Measurements from ENCODE around the gene C10orf88. TPM values are rescaled to one million over a fixed set of nuclear protein-coding genes. Genes with fewer than 3 reads are reported as not detected.

Gene C10orf88
- 10.9 and 12.5 TPM in 2 replicates for total RNA-seq

DNA sequence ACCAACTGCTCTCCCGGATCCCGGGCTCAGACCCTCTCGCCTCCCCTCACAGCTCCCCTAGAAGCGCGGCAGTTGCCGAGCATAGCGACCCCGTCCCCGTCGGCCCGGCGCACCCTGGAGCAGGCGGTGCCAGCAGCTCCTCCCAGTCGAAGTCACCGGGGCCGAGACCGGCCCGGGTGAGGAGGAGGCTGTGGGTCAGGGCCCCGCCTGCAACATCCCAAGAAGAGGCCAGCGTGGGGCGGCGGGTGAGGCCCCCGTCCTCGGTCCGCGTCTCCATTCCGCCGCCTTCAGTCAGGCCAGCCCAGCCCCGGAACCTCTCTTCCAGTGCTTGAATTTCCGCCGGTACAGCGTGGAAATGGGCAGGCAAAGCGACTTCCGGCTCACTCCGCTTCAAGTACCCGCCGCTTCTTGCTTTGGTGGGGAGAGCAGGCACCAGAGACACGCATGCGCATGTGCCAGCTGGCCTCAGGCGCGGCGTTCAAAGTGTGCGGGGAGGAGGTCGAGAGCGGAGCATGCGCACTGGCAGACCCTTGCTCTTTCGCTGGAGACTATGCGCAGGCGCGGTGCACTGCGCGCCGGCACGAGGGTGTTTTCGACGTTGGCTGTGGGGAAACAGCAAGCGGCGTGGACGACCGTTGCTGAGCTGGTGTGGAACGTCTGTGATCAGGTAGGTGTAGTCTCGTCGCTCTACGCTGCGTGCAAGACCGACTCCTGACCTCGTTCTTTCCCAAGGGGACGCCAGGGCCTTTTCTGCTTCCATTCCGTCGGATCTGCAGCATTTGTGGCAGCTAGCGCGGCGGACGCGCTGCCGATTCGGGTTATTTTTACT lies at the start of gene C10orf88:
TSS of gene C10orf88 (minus strand) at position 326 of the 829 bp plus-strand sequence. CDS start at position 277, 49 bp downstream.
- peaks cover 25% of the 10 kb centered on the region for H3K36me3 Mint-ChIP-seq (ENCODE audit: low read depth)
- H3K4me1 Mint-ChIP-seq = peaks cover 28% of the 10 kb centered on the region
- H3K9me3 Mint-ChIP-seq = no peaks in the 10 kb centered on the region
- CTCF ChIA-PET = interaction anchor here (0.7 to 0.9 kb wide), 2 partner anchors 9 to 26 kb away, joined by 3 read pairs; partner anchors contain the start of gene PSTK
- POLR2A ChIA-PET = interaction anchor here (0.5 to 3.2 kb wide), 10 partner anchors 9 to 670 kb away, joined by 3 to 16 read pairs (median 4); partner anchors contain the start of genes ACADSB, BUB3, FAM24B and IKZF5
- H3K27me3 Mint-ChIP-seq = peaks cover 2% of the 10 kb centered on the region
- DNase-seq (peak; percentile 94), ATAC-seq (ENCODE audit: low read depth) (peak; percentile 94)
- intact Hi-C loops (cut with micrococcal nuclease) = loop anchor here (1.0 to 5.0 kb wide), 5 partner anchors 26 to 200 kb away; partner anchors contain the start of genes BUB3, FAM24B, IKZF5 and PSTK
- peak within 1 kb of the TSS; percentile 89 for H3K4me3 Mint-ChIP-seq
- TF ChIP-seq, protein P1, sequence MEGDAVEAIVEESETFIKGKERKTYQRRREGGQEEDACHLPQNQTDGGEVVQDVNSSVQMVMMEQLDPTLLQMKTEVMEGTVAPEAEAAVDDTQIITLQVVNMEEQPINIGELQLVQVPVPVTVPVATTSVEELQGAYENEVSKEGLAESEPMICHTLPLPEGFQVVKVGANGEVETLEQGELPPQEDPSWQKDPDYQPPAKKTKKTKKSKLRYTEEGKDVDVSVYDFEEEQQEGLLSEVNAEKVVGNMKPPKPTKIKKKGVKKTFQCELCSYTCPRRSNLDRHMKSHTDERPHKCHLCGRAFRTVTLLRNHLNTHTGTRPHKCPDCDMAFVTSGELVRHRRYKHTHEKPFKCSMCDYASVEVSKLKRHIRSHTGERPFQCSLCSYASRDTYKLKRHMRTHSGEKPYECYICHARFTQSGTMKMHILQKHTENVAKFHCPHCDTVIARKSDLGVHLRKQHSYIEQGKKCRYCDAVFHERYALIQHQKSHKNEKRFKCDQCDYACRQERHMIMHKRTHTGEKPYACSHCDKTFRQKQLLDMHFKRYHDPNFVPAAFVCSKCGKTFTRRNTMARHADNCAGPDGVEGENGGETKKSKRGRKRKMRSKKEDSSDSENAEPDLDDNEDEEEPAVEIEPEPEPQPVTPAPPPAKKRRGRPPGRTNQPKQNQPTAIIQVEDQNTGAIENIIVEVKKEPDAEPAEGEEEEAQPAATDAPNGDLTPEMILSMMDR (IDR thresholded peaks at IDR 0.05) = no peak
- H3K27ac Mint-ChIP-seq = peak within 1 kb of the TSS; percentile 84

DNA sequence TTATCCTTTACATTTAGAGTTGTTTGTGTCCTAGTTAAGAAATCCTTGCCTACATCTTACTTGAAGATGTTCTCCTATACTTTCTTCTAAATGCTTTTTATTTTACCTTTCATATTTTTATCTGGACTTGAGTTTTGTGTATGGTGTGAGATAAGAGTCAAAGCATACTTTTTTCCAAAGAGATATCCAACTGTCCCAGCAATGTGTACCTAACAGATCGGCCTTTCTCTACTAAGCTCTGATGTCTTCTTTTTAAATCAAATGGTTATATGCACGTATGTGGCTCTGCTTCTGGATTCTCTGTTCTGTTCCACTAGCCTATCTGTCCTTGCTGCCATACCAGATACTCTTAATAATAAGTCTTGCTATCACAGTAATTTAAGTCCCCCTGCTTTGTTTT lies 47.3 kb upstream of the C10orf88 start:
- Mint-ChIP-seq H3K4me1 (peaks cover 30% of the 10 kb centered on the region), H3K36me3 (ENCODE audit: low read depth) (peaks cover 40% of the 10 kb centered on the region), H3K27ac (no peak overlapping the region), H3K4me3 (no peak overlapping the region), H3K9me3 (no peaks in the 10 kb centered on the region), H3K27me3 (no peaks in the 10 kb centered on the region)
- ATAC-seq (ENCODE audit: low read depth) (no peak), DNase-seq (no peak)
- intact Hi-C loops (cut with micrococcal nuclease) = loop anchor here (10.0 kb wide), 1 partner anchor 1793 kb away; the partner anchor contains the start of gene EEF1AKMT2
- TF ChIP-seq, protein P1 (IDR thresholded peaks at IDR 0.05) = no peak
- ChIA-PET POLR2A (no interaction called here), CTCF (no interaction called here)

GRCh38 chr10:123000155-123000554 lies 46.1 kb upstream of the C10orf88 start:
- H3K36me3 Mint-ChIP-seq (ENCODE audit: low read depth) = peaks cover 42% of the 10 kb centered on the region
- no peak overlapping the region for H3K27ac Mint-ChIP-seq
- TF ChIP-seq, protein P1 (IDR thresholded peaks at IDR 0.05) = no peak
- intact Hi-C loops (cut with micrococcal nuclease) = loop anchor here (10.0 kb wide), 1 partner anchor 1795 kb away; the partner anchor contains the start of gene EEF1AKMT2
- H3K4me1 Mint-ChIP-seq = peaks cover 21% of the 10 kb centered on the region
- POLR2A ChIA-PET = no interaction called here
- H3K27me3 Mint-ChIP-seq = no peaks in the 10 kb centered on the region
- no peaks in the 10 kb centered on the region for H3K9me3 Mint-ChIP-seq
- CTCF ChIA-PET = no interaction called here
- ATAC-seq (ENCODE audit: low read depth) = no peak
- DNase-seq = no peak
- H3K4me3 Mint-ChIP-seq = no peak overlapping the region

DNA sequence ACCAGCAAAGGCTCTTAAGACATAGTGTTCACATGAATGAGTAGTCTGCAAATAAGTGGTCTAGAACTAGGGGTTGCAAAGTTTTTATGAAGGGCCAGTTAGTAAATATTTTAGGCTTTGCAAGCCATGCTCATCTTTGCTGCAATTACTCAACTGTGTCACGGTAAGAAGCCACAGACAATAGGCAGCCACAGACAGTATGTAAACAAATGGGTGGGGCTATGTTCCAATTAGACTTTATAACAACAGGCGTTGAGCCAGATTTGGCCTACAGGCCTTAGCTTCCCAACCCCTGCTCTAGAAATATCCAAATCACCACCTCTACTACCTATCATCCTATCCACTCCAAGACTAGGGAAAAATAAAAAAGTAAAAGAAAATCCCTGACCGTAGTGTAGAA lies 45.3 kb upstream of the C10orf88 start:
- Mint-ChIP-seq H3K27me3 (no peaks in the 10 kb centered on the region), H3K36me3 (ENCODE audit: low read depth) (peaks cover 48% of the 10 kb centered on the region), H3K27ac (no peak overlapping the region), H3K9me3 (no peaks in the 10 kb centered on the region), H3K4me1 (peaks cover 16% of the 10 kb centered on the region), H3K4me3 (no peak overlapping the region)
- POLR2A ChIA-PET = interaction anchor here (1.5 kb wide), 1 partner anchor 45 kb away, joined by 4 read pairs; the partner anchor contains the start of gene C10orf88
- CTCF ChIA-PET = no interaction called here
- no peak for ATAC-seq (ENCODE audit: low read depth)
- intact Hi-C loops (cut with micrococcal nuclease) = no loop called here
- TF ChIP-seq, protein P1 (IDR thresholded peaks at IDR 0.05) = no peak
- no peak for DNase-seq

- ChIA-PET POLR2A (interaction anchor here (1.5 kb wide), 1 partner anchor 45 kb away, joined by 4 read pairs; the partner anchor contains the start of gene C10orf88), CTCF (no interaction called here)
- TF ChIP-seq, protein P1 (IDR thresholded peaks at IDR 0.05) = no peak
- Mint-ChIP-seq H3K4me3 (no peak overlapping the region), H3K36me3 (ENCODE audit: low read depth) (peaks cover 52% of the 10 kb centered on the region), H3K27me3 (no peaks in the 10 kb centered on the region), H3K9me3 (no peaks in the 10 kb centered on the region), H3K4me1 (peaks cover 16% of the 10 kb centered on the region), H3K27ac (no peak overlapping the region)
- ATAC-seq (ENCODE audit: low read depth) = no peak
- intact Hi-C loops (cut with micrococcal nuclease) = no loop called here
- no peak for DNase-seq
Measured at GRCh38 chr10:122998934-122999333, 44.9 kb upstream of the C10orf88 start.
